Measurements from ENCODE around the gene RPL36. TPM values are rescaled to one million over a fixed set of nuclear protein-coding genes. Genes with fewer than 3 reads are reported as not detected.
A peak's percentile ranks its signal among the peaks of the same experiment; 100 is the strongest.

The RPL36 gene
- total and polyA plus RNA-seq, 9 of the 15 experiments (the other 6 are each of a cell fraction or from before 2014, with no cell fraction given), result 350 to 3,412 (median 1,507) TPM

- TF ChIP-seq HBP1 (CRISPR knock-in tag; IDR thresholded peaks at IDR 0.05) (0 out of 2 replicates have a peak, but pooled peaks have one; percentile 9), MBD2 (IDR thresholded peaks at IDR 0.05; ENCODE audit: borderline replicate concordance, low read depth) (peak; percentile 5; the same call in 1 of the 2 replicates), MNT (conservative IDR thresholded peaks at IDR 0.05) (0 out of 4 replicates have a peak, but pooled peaks of 1 of the 2 experiments have one; percentile 5), RBBP5 (IDR thresholded peaks at IDR 0.05; ENCODE audit: borderline replicate concordance, insufficient read depth, low read length, poor library complexity, severe bottlenecking) (peak; percentile 6), CREB3L1 (IDR thresholded peaks at IDR 0.05; ENCODE audit: borderline replicate concordance, low read depth) (no peak), ZNF717 (CRISPR knock-in tag; IDR thresholded peaks at IDR 0.05) (0 out of 2 replicates have a peak, but pooled peaks have one; percentile 4), RERE (CRISPR knock-in tag; IDR thresholded peaks at IDR 0.05; ENCODE audit: borderline replicate concordance) (0 out of 2 replicates have a peak, but pooled peaks have one; percentile 38), TAF7 (tag; IDR thresholded peaks at IDR 0.05) (no peak), CHD2 (IDR thresholded peaks at IDR 0.05; ENCODE audit: low read depth, low read length) (peak; percentile 28; the same call in 1 of the 2 replicates), ZNF134 (CRISPR knock-in tag; conservative IDR thresholded peaks at IDR 0.05) (peak; percentile 56; the same call in 1 of the 2 replicates), HMGXB4 (CRISPR knock-in tag; IDR thresholded peaks at IDR 0.05) (no peak; the same call in 1 of the 2 replicates), NR4A1 (CRISPR knock-in tag; IDR thresholded peaks at IDR 0.05) (no peak), NR4A1 (tag; IDR thresholded peaks at IDR 0.05) (0 out of 2 replicates have a peak, but pooled peaks have one; percentile 32)
Measured at GRCh38 chr19:5691822-5692722, 2.0 kb downstream of the RPL36 start (continued).

Data from K562 (cell line).